Adrenal gland (tissue), 5 donors: Measurements from ENCODE around the gene SYT2.
"Not testable (repeated sequence)": the region's sequence is repeated elsewhere in the genome, so short reads cannot be mapped to it uniquely, and the experiment has no call there.

ENCODE experiments used
- CTCF ChIP-seq, 6 experiments: fragments of 450-650 bp in 4 of 6; fragments of 200-600 bp in 2 of 6; sonication (generic) in 1 of 6; IDR thresholded peaks; 1 replicate in 5 of 6; 2 replicates in 1 of 6; pipeline versions ENCODE4 v1.5.1 to v1.8.0; 2016 to 2021; ENCODE audit warnings: antibody characterized with exemption in 6 of 6, mild to moderate bottlenecking in 2 of 6, moderate library complexity in 1 of 6
- POLR2A ChIP-seq, 2 donors: fragments of 450-650 bp; IDR thresholded peaks; one replicate each; pipeline ENCODE4 v1.6.1; 2017; ENCODE audit warnings: antibody characterized with exemption in 2 of 2, mild to moderate bottlenecking in 2 of 2, moderate library complexity in 1 of 2
- donor health status: DM: no; HTN: no; CAD: no.

DNA sequence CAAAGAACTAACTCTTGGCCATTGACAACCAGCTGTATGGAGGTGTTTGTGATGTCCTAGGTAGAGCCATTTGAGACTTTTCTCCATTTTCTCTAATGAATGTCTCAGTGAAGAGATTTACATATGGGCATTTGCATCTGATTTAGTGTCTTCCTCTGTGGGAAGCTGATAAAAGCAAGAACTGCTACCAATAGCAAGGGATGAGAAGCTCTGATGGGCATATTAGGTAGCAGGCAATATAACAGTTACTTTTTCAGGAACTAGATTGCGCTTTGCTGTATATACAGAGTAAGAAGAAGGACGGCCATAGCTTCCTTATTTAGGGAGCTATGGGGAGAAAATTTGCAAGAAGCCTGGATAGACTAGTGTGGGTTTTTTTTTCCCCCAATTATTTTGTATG, 169.4 kb downstream of the SYT2 start:
- TF ChIP-seq CTCF, POLR2A (IDR thresholded peaks at IDR 0.05): not testable (repeated sequence)
